Karpas-422 (cell line): ENCODE data around the gene SPON1. TPM values are rescaled to one million over a fixed set of nuclear protein-coding genes. Genes with fewer than 3 reads are reported as not detected.
"Not testable (repeated sequence)": the region's sequence is repeated elsewhere in the genome, so short reads cannot be mapped to it uniquely, and the experiment has no call there.

Experiments used
- DNase-seq: peaks from one replicate; pipeline ENCODE4 v3.0.0-alpha.2; 2015
- H2AFZ ChIP-seq: fragments of 200-600 bp; sonication (generic); 2 replicates; pipeline ENCODE4 v1.6.1; 2014; ENCODE audit warnings: antibody characterized with exemption, low read length, mixed read lengths
- H3K27ac ChIP-seq: fragments of 200-600 bp; sonication (generic); 2 replicates; pipeline ENCODE4 v1.5.1; 2014; ENCODE audit warnings: mild to moderate bottlenecking, low read length, moderate library complexity
- H3K27me3 ChIP-seq: fragments of 200-600 bp; sonication (generic); 2 replicates; pipeline ENCODE4 v1.6.1; 2014; ENCODE audit warnings: low read length, mixed read lengths
- H3K36me3 ChIP-seq: fragments of 200-600 bp; sonication (generic); 2 replicates; pipeline ENCODE4 v1.6.1; 2014; ENCODE audit warnings: low read length, mixed read lengths; ENCODE audit not compliant: insufficient read depth
- H3K4me1 ChIP-seq: fragments of 200-600 bp; sonication (generic); 2 replicates; pipeline ENCODE4 v1.6.1; 2014; ENCODE audit warnings: mild to moderate bottlenecking, low read length, mixed read lengths
- H3K4me2 ChIP-seq: fragments of 200-600 bp; sonication (generic); 2 replicates; pipeline ENCODE4 v1.6.1; 2014; ENCODE audit warnings: low read length, low read depth, mild to moderate bottlenecking; ENCODE audit not compliant: poor library complexity, severe bottlenecking
- H3K4me3 ChIP-seq: fragments of 200-600 bp; sonication (generic); 2 replicates; pipeline ENCODE4 v1.5.1; 2014; ENCODE audit warnings: mild to moderate bottlenecking, antibody characterized with exemption, low read length, mixed read lengths
- H3K79me2 ChIP-seq: fragments of 200-600 bp; sonication (generic); 2 replicates; pipeline ENCODE4 v1.6.1; 2014; ENCODE audit warnings: mild to moderate bottlenecking, low read length, mixed read lengths
- H3K9ac ChIP-seq: fragments of 200-600 bp; sonication (generic); 2 replicates; pipeline ENCODE4 v1.6.0; 2014; ENCODE audit warnings: low read length
- H3K9me2 ChIP-seq: fragments of 200-600 bp; sonication (generic), shearing (Covaris generic); replicated peaks from 2 replicates; pipeline ENCODE4 v1.6.0; 2014; ENCODE audit warnings: mild to moderate bottlenecking, low read length, moderate library complexity; ENCODE audit not compliant: insufficient read depth
- H3K9me3 ChIP-seq: fragments of 300-700, 200-600 bp; sonication (generic); 2 replicates; pipeline ENCODE4 v1.6.1; 2014; ENCODE audit warnings: low read length, mixed read lengths
- H4K20me1 ChIP-seq: fragments of 200-600 bp; sonication (generic); 2 replicates; pipeline ENCODE4 v1.6.1; 2014; ENCODE audit warnings: mild to moderate bottlenecking, antibody characterized with exemption, low read length, low read depth; ENCODE audit not compliant: insufficient read depth
- total RNA-seq: library from RNA; depleted of rRNA; stranded (reverse); fragments of >200 nt; shearing (Covaris generic); gene quantifications from 2 replicates; pipeline ENCODE4 v1.2.3, GENCODE V29; 2014; ENCODE audit warnings: low replicate concordance

Gene SPON1
- total RNA-seq, 1 experiment from 2014 or later = not detected

DNA sequence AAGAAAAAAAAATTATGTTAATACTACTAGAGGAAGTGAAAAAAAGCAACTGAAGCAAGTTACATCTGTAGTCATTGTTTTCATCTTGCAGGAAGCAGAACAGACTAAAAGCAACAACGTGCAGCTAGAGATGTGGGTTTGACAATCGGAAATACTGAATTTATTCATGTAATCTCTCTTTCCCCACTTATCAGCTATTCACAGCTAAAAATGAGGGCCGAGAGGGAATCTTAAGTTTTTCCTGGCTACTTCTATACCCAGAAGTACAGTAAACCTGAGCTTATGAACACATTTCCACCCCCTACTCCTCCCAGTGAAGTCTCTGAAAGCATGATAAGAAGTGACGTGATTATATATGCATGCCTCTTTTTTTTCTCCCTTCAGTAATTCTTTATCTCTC, 116.5 kb downstream of the SPON1 start:
- Histone ChIP-seq H3K27me3 (no peaks in the 10 kb centered on the region), H3K27ac (no peak overlapping the region), H3K9me3 (no peaks in the 10 kb centered on the region), H3K9ac (no peak overlapping the region), H4K20me1 (no peaks in the 10 kb centered on the region), H3K36me3 (no peaks in the 10 kb centered on the region), H3K4me2 (no peak overlapping the region), H2AFZ (no peak overlapping the region), H3K9me2 (no peaks in the 10 kb centered on the region), H3K4me3 (no peak overlapping the region), H3K4me1 (no peaks in the 10 kb centered on the region), H3K79me2 (no peaks in the 10 kb centered on the region)
- DNase-seq = no peak

DNA sequence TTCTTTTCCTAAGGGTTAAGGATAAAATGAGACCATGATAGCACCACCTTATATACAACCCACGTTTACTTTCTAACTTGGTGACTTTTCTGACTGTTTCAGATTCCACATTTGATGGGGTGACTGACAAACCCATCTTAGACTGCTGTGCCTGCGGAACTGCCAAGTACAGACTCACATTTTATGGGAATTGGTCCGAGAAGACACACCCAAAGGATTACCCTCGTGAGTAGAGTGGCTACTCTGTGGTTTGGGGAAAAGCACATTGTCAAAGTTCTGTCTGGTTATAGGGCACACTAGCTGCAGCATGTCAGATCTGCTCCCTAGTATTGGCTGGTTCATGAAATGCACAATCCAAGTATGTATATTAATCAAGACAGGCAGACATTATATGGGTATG, 117.3 kb downstream of the SPON1 start:
- Histone ChIP-seq H3K9me2 (no peaks in the 10 kb centered on the region), H3K9me3 (no peaks in the 10 kb centered on the region), H3K4me2 (no peak overlapping the region), H3K27me3 (no peaks in the 10 kb centered on the region), H2AFZ (no peak overlapping the region), H3K79me2 (no peaks in the 10 kb centered on the region), H4K20me1 (no peaks in the 10 kb centered on the region), H3K9ac (no peak overlapping the region), H3K27ac (no peak overlapping the region), H3K4me1 (no peaks in the 10 kb centered on the region), H3K36me3 (no peaks in the 10 kb centered on the region), H3K4me3 (no peak overlapping the region)
- no peak for DNase-seq

DNA sequence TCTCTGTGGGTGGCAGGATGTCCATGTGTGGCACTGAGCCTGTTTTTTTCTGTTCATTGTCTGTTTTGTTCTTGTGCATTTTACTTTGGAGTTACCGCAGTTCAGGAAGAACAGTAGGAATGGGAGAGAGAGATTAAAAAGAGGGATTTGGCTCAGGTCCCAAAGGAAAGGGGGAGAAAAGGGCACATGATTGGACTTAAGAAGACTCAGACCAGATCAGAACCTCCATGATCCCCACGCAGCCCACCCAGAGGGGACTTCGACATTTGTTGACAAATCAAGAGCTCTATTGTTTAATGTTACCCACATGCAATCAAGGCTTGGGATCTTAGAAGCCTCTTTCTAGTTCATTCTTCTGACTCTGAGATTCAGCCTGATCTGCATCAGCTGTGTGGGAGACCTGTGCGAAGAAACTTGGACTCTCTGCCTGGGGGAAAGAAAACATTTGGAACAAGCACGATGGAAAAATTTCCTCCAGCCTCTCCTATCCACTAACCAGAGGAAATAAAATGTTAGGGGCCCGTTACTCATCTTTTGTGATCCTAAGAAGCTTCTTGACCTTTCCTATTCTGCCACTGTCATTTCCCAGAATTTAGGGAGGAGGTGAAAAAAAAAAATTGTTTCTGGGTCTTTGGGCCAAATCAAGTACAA, 119.2 kb downstream of the SPON1 start:
- Histone ChIP-seq H3K9ac (no peak overlapping the region), H3K4me1 (no peaks in the 10 kb centered on the region), H3K27ac (no peak overlapping the region), H3K4me2 (no peak overlapping the region), H3K4me3 (no peak overlapping the region), H3K9me2 (no peaks in the 10 kb centered on the region), H3K27me3 (no peaks in the 10 kb centered on the region), H4K20me1 (no peaks in the 10 kb centered on the region), H3K79me2 (no peaks in the 10 kb centered on the region), H3K9me3 (no peaks in the 10 kb centered on the region), H3K36me3 (no peaks in the 10 kb centered on the region), H2AFZ (no peak overlapping the region)
- no peak for DNase-seq

DNA sequence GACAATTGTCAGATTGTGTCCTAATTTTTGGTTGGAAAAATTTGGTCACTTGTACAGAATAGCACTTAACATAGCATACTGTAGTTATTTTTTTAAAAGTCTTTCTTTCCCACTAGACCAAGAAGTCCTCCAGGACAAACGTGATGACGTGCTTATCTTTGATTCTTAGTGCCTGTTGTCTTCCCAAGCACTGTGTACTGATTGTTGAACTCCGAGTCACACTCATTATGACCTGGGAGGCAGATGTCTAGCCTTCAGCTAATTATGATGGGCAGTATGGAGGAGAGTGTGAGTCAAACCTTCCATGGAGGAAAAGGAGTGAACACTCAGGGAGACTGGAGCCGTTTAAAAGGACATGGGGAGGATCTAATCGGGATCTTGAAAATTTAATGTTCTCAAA, 119.8 kb downstream of the SPON1 start:
- Histone ChIP-seq H3K79me2 (no peaks in the 10 kb centered on the region), H3K9ac (no peak overlapping the region), H2AFZ (no peak overlapping the region), H3K4me2 (no peak overlapping the region), H3K4me1 (no peaks in the 10 kb centered on the region), H3K36me3 (no peaks in the 10 kb centered on the region), H3K4me3 (no peak overlapping the region), H3K9me2 (no peaks in the 10 kb centered on the region), H3K27ac (no peak overlapping the region), H4K20me1 (no peaks in the 10 kb centered on the region), H3K27me3 (no peaks in the 10 kb centered on the region), H3K9me3 (no peaks in the 10 kb centered on the region)
- DNase-seq = no peak

DNA sequence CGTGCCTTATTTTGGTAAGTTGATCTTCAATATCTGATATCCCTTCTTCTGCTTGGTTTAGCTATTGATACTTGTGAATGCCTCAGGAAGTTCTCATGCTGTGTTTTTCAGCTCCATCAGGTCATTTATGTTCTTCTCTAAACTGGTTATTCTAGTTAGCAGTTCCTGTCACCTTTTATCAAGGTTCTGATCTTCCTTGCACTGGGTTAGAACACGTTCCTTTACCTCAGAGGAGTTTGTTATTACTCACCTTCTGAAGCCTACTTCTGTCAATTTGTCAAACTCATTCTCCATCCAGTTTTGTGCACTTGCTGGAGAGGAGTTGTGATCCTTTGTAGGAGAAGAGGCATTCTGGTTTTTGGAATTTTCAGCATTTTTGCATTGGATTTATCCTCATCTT, 126.3 kb downstream of the SPON1 start:
- not testable (repeated sequence) for H4K20me1 ChIP-seq, H3K9me2 ChIP-seq, H3K4me3 ChIP-seq, H3K27ac ChIP-seq, H3K79me2 ChIP-seq, H3K4me1 ChIP-seq, H3K27me3 ChIP-seq, H3K9me3 ChIP-seq, H3K9ac ChIP-seq, H3K4me2 ChIP-seq, DNase-seq, H3K36me3 ChIP-seq, H2AFZ ChIP-seq

DNA sequence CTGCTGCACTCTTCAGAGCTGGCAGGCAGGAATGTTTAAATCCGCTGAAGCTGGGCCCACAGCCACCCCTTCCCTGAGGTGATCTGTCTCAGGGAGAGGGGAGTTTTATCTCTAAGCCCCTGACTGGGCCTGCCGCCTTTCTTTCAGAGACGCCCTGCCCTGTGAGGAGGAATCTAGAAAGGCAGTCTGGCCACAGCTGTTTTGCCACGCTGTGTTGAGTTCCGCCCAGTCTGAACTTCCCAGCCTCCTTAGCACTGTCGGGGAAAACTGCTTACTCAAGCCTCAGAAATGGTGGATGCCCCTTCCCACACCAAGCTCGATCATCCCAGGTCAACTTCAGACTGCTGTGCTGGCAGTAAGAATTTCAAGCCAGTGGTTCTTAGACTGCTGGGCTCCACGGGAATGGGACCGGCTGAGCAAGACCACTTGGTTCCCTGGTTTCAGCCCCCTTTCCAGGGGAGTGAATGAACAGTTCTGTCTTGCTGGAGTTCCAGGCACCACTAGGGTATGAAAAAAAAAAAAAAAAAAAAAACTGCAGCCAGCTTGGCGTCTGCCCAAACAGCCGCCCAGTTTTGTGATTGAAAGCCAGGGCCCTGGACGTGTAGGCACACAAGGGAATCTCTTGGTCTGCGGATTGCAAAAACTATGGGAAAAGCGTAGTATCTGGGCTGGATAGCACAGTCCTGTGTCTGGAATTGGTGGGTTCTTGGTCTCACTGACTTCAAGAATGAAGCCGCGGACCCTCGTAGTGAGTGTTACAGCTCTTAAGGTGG, 127.4 kb downstream of the SPON1 start:
- no peak overlapping the region for H3K4me3 ChIP-seq
- H2AFZ ChIP-seq = no peak overlapping the region
- H4K20me1 ChIP-seq = no peaks in the 10 kb centered on the region
- H3K27me3 ChIP-seq = no peaks in the 10 kb centered on the region
- no peaks in the 10 kb centered on the region for H3K36me3 ChIP-seq
- H3K4me1 ChIP-seq = no peaks in the 10 kb centered on the region
- H3K9me3 ChIP-seq = no peaks in the 10 kb centered on the region
- H3K79me2 ChIP-seq = no peaks in the 10 kb centered on the region
- H3K27ac ChIP-seq = no peak overlapping the region
- H3K9me2 ChIP-seq = no peaks in the 10 kb centered on the region
- no peak overlapping the region for H3K4me2 ChIP-seq
- H3K9ac ChIP-seq = no peak overlapping the region
- DNase-seq = no peak

DNA sequence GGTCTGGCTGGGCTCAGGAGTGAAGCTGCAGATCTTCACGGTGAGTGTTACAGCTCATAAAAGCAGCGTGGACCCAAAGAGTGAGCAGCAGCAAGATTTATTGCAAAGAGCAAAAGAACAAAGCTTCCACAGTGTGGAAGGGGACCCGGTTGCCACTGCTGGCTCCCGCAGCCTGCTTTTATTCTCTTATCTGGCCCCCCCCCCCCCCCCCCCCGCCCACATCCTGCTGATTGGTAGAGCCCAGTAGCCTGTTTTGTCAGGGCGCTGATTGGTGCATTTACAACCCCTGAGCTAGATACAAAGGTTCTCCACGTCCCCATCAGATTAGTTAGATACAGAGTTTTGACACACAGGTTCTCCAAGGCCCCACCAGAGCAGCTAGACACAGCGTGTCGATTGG, 128.1 kb downstream of the SPON1 start:
- not testable (repeated sequence) for H4K20me1 ChIP-seq, H3K9me2 ChIP-seq, H2AFZ ChIP-seq, H3K4me3 ChIP-seq, H3K27me3 ChIP-seq, H3K9ac ChIP-seq, DNase-seq, H3K36me3 ChIP-seq, H3K9me3 ChIP-seq, H3K79me2 ChIP-seq, H3K4me2 ChIP-seq, H3K4me1 ChIP-seq, H3K27ac ChIP-seq

DNA sequence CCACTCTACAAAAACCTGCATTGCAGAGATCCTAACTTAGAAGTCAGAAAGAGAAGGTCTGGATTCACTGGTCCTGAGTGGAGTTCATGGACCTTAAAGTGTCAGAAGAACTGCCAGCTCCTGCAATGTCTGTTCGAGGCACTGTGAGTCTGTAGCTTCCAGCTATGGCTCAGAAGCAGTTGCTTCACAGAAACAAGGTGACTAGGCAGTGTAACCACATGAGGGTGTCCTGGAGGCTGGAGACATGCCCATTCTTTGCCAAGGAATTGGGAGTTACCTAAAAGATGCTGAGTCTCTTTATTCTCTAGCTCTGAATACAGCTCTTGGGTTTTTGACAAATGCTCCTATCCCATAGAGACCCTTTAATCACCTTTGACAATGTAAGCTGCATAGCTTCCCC, 130.5 kb downstream of the SPON1 start:
- H3K9ac ChIP-seq = no peak overlapping the region
- H3K4me1 ChIP-seq = no peaks in the 10 kb centered on the region
- H3K4me2 ChIP-seq = no peak overlapping the region
- no peak for DNase-seq
- no peaks in the 10 kb centered on the region for H4K20me1 ChIP-seq
- no peaks in the 10 kb centered on the region for H3K27me3 ChIP-seq
- H3K79me2 ChIP-seq = no peaks in the 10 kb centered on the region
- no peaks in the 10 kb centered on the region for H3K9me3 ChIP-seq
- no peaks in the 10 kb centered on the region for H3K36me3 ChIP-seq
- no peak overlapping the region for H2AFZ ChIP-seq
- no peak overlapping the region for H3K27ac ChIP-seq
- H3K9me2 ChIP-seq = no peaks in the 10 kb centered on the region
- no peak overlapping the region for H3K4me3 ChIP-seq
